ENCODE measurements around the gene MYL11.

GRCh38 chr16:30377050-30377811, 2.6 kb downstream of the MYL11 start:
- TF ChIP-seq CTCF (IDR thresholded peaks at IDR 0.05; ENCODE audit: insufficient read depth, low read depth, low read length) = no peak
- TF ChIP-seq EZH2 (IDR thresholded peaks at IDR 0.05; ENCODE audit: insufficient read depth, low read length) = no peak
